Colon (tissue), 2 donors: ENCODE data around the gene OTOGL.
"Not testable (repeated sequence)": the region's sequence is repeated elsewhere in the genome, so short reads cannot be mapped to it uniquely, and the experiment has no call there.

Experiments used
- FAIRE-seq: peaks from 2 replicates; lab custom pipeline; 2012; peaks lifted over from hg19 to GRCh38; lab: Jason Lieb, UNC
- donor health status: control.
- donor health status: control.

The OTOGL gene

GRCh38 chr12:80135624-80136023, 36.3 kb downstream of the OTOGL start:
- no peak for FAIRE-seq

DNA sequence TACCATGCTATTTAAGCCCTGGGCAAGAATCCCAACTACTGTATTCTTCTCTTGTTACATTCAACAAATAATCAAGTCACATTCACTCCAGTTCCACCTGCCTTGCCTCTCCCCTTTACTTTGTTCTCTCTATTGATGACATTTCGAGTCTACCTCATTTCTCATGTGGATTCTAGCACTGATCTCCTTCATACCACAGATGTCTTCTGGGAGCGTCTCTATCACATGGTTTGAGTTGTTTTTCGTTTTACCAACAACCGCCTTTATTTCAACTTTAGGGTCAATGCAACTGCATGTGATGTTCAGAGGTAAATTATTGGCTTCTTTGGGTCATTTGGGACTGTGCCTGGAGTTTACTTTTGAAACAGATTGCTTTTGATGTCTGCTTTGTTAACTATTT, 40.7 kb downstream of the OTOGL start:
- FAIRE-seq = no peak

DNA sequence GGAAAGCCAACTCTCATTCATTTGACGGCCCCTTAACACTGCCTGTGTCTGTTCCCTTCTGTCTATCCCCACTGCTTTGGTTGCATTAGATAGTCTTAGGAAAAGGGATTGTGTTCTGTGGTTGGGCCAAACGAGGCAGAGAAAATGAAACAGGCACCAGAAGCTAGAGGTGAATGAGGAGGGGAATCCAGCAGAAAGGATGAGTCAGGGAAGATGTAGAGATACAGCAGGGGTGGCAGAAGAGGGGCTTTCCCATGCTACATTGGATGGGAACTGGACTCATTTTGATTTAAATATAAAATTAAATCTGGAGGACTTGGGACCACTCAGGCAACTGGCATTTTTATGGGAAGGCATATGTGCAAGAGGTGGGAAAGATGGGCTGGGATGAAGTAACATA, 43.3 kb downstream of the OTOGL start:
- FAIRE-seq = no peak

- no peak for FAIRE-seq
These were observed 44.2 kb downstream of the OTOGL start for GRCh38 chr12:80143537-80143936.

GRCh38 chr12:80149547-80150313, 50.4 kb downstream of the OTOGL start:
- not testable (repeated sequence) for FAIRE-seq

- FAIRE-seq = no peak
These were observed 51.8 kb downstream of the OTOGL start for GRCh38 chr12:80151131-80151530.

- no peak for FAIRE-seq
These were observed 54.9 kb downstream of the OTOGL start for GRCh38 chr12:80154261-80154660.

GRCh38 chr12:80156306-80156705, 57.0 kb downstream of the OTOGL start:
- no peak for FAIRE-seq

GRCh38 chr12:80157645-80158044, 58.3 kb downstream of the OTOGL start:
- no peak for FAIRE-seq

GRCh38 chr12:80161612-80162011, 62.3 kb downstream of the OTOGL start:
- no peak for FAIRE-seq

GRCh38 chr12:80162177-80162576, 62.8 kb downstream of the OTOGL start:
- FAIRE-seq = no peak

DNA sequence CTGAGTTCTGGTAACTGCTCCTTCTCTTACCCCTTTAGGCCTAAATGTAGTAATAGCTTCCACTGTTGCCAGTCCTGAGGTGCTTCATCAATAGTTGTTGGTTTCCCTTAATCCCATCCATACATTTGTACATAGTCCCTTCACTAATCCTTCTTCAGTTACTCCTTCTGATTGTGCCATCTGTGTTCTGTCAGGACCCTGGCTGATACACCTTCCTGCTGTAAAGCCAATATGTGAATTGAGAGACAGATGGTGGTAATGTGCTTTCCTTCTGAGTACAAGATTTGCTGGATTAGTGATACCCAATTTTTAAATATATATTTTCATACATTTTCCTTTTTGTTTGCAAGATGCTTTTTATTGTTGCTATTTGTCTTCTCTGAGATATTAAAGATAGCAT, 66.4 kb downstream of the OTOGL start:
- FAIRE-seq = no peak

- FAIRE-seq = no peak
These were observed 67.4 kb downstream of the OTOGL start for GRCh38 chr12:80166751-80167150.

DNA sequence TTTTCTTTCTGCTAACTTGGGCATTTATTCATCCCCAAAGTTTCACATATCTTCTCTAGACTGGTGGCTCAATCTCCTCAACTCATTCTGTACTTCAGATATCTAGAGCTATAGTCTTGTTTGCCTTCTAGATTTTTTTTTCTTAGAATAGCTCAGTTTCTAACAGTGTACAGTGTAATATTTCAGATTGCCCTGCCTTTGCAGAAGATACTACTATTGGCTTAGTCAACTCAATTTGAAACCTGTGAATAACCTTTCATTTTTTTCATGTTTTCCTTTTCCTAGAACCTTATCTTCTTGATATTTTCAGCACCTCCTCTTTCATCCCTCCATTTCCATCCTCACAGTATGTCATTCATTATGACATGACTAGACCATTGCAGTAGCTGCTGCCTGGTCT, 69.6 kb downstream of the OTOGL start:
- FAIRE-seq = no peak

DNA sequence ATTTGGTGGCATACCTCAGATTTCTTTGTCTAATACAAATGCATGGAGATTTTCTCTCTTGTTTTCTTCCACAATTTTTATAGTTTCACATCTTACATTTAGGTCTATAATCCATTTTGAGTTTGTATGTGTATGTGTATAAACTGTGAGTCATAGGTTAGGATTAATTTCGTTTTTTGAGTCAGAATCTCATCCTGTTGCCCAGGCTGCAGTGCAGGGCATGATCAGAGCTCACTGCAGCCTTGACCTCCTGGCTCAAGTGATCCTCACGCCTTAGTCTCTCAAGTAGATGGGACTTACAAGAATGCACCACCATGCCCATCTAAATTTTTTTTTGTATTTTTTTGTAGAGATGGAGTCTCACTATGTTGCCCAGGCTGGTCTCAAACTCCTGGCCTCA, 71.6 kb downstream of the OTOGL start:
- no peak for FAIRE-seq

DNA sequence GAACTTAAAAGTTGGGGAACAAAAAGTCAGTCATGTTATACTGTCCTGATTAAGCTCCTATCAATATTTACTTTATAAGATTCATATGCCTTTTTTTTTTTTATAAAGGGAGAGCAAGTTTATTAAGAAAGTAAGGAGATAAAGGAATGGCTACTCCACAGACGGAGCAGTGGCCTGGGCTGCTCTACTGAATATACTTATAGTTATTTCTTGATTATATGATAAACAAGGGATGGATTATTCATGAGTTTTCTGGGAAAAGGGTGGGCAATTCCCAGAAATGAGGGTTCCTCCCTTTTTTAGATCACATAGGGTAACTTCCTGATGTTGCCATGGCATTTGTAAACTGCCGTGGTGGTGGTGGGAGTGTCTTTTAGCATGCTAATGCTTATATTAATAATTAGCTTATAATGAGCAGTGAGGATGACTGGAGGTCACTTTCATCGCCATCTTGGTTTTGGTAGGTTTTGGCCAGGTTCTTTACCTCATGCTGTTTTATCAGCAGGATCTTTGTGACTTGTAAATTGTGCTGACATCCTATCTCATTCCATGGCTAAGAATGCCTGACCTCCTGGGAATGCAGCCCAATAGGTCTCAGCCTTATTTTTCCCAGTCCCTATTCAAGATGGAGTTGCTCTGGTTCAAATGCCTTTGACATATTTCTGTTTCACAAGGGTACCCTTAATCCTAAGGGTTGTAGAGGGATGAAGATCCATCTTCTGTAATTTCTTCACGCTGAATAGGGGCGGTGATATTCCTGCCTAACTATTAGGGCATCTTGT, 73.9 kb downstream of the OTOGL start:
- FAIRE-seq = no peak

DNA sequence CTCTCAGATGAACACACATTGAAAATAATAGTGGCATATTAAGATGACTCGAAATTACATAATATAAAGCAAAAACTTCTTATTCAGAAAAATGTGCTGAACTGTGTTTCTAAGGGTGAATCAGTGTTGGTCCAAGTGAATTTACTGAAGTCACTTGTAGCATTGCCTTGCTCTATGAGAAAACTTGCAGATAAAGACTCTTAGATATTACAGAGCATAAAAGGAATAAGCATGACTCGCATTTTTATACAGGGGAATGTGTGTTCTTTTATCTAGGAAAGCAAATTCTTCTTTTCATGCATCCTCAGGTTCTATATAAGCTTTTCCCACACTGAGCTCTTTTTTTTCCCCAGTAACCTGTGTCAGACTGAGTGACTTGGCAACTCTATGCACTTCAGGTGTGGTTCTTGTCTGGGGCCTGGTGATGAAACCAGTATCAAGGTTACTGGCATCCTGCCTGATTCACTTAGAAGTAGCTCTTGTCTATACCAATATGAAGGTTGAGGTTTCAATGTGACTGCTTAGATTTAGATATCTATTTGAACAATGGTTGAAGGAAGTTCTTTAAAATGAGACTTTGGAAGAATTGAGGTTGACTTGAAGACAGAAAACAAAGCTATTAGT, 76.1 kb downstream of the OTOGL start:
- FAIRE-seq = no peak

- no peak for FAIRE-seq
These were observed 77.4 kb downstream of the OTOGL start for GRCh38 chr12:80176706-80177105.

- FAIRE-seq = no peak
These were observed 79.5 kb downstream of the OTOGL start for GRCh38 chr12:80178846-80179245.

GRCh38 chr12:80183939-80184338, 84.6 kb downstream of the OTOGL start:
- FAIRE-seq = no peak

GRCh38 chr12:80184926-80185325, 85.6 kb downstream of the OTOGL start:
- FAIRE-seq = no peak

GRCh38 chr12:80186727-80187217, 87.4 kb downstream of the OTOGL start:
- no peak for FAIRE-seq

- no peak for FAIRE-seq
These were observed 88.3 kb downstream of the OTOGL start for GRCh38 chr12:80187660-80188090.
